Kidney capillary endothelial cell (primary cell): ENCODE data around the gene GBP1.
"Not testable (repeated sequence)": the region's sequence is repeated elsewhere in the genome, so short reads cannot be mapped to it uniquely, and the experiment has no call there.

Experiments
- DNase-seq: peaks from one replicate; pipeline ENCODE4 v3.0.0-alpha.2; 2018; ENCODE audit warnings: low spot score

GBP1 gene

GRCh38 chr1:89065079-89065868 is at the start of gene GBP1:
TSS of gene GBP1 (minus strand) at chr1:89065208. CDS start at chr1:89063234, 1,974 bp downstream.
- DNase-seq: no peak

GRCh38 chr1:89114662-89115061 is 49.7 kb upstream of the GBP1 start:
- DNase-seq: no peak

GRCh38 chr1:89112871-89113613 is 48.0 kb upstream of the GBP1 start:
- no peak for DNase-seq

- no peak for DNase-seq
These were observed 39.7 kb upstream of the GBP1 start for GRCh38 chr1:89104687-89105086.

GRCh38 chr1:89104147-89104546 is 39.1 kb upstream of the GBP1 start:
- DNase-seq: no peak

- no peak for DNase-seq
These were observed 37.0 kb upstream of the GBP1 start for GRCh38 chr1:89102021-89102420.

GRCh38 chr1:89100412-89100811 is 35.4 kb upstream of the GBP1 start:
- DNase-seq: no peak

GRCh38 chr1:89098857-89099256 is 33.8 kb upstream of the GBP1 start:
- DNase-seq: no peak

- no peak for DNase-seq
These were observed 30.7 kb upstream of the GBP1 start for GRCh38 chr1:89095737-89096136.

GRCh38 chr1:89089962-89090361 is 25.0 kb upstream of the GBP1 start:
- no peak for DNase-seq

- no peak for DNase-seq
These were observed 23.6 kb upstream of the GBP1 start for GRCh38 chr1:89088572-89088971.

- no peak for DNase-seq
These were observed 22.2 kb upstream of the GBP1 start for GRCh38 chr1:89087241-89087640.

GRCh38 chr1:89085781-89086180 is 20.8 kb upstream of the GBP1 start:
- DNase-seq: peak; percentile 69

- DNase-seq: no peak
These were observed 16.0 kb upstream of the GBP1 start for GRCh38 chr1:89081005-89081404.

- not testable (repeated sequence) for DNase-seq
These were observed 15.1 kb upstream of the GBP1 start for GRCh38 chr1:89080068-89080467.

- not testable (repeated sequence) for DNase-seq
These were observed 7.6 kb upstream of the GBP1 start for GRCh38 chr1:89072466-89073065.

- no peak for DNase-seq
These were observed 5.5 kb upstream of the GBP1 start for GRCh38 chr1:89070509-89070908.

GRCh38 chr1:89069951-89070350 is 4.9 kb upstream of the GBP1 start:
- no peak for DNase-seq

- no peak for DNase-seq
These were observed 3.3 kb upstream of the GBP1 start for GRCh38 chr1:89068291-89068690.

GRCh38 chr1:89064632-89065031 is 376 bp downstream of the GBP1 start:
- DNase-seq: no peak

GRCh38 chr1:89063094-89063493 is 1.9 kb downstream of the GBP1 start:
- DNase-seq: no peak

- DNase-seq: no peak
These were observed 4.9 kb downstream of the GBP1 start for GRCh38 chr1:89060091-89060490.

GRCh38 chr1:89051955-89052312 is 13.1 kb downstream of the GBP1 start:
- DNase-seq: no peak
